ENCODE measurements around the gene ABCB6.
A peak's percentile ranks its signal among the peaks of the same experiment; 100 is the strongest.

The ABCB6 gene

GRCh38 chr2:219165058-219165911 is 53.5 kb downstream of the ABCB6 start:
- no peak for DNase-seq

GRCh38 chr2:219163156-219163555 is 55.6 kb downstream of the ABCB6 start:
- DNase-seq, result no peak

- DNase-seq, result no peak
These were observed 57.7 kb downstream of the ABCB6 start for GRCh38 chr2:219161097-219161496.

- peak; percentile 92 to 95 for DNase-seq
These were observed 58.4 kb downstream of the ABCB6 start, which contains the start of gene NHEJ1 for GRCh38 chr2:219160186-219161017. TSS of gene NHEJ1 (minus strand) at chr2:219160815. CDS start at chr2:219158362, 2,453 bp downstream.
